Measurements from ENCODE around the gene ZCCHC24. TPM values are rescaled to one million over a fixed set of nuclear protein-coding genes. Genes with fewer than 3 reads are reported as not detected.

ZCCHC24 gene
- total RNA-seq, 3 donors from 2014 or later (not counting 1 experiment from before 2014, with no cell fraction given) = 2.8 to 4.0 (median 3.6) TPM

GRCh38 chr10:79416578-79417255, 28.7 kb downstream of the ZCCHC24 start:
- TF ChIP-seq CTCF (IDR thresholded peaks at IDR 0.05) = no peak
- intact Hi-C loops (cut with micrococcal nuclease) = no loop called here
- ATAC-seq (no peak), DNase-seq (no peak)
- Histone ChIP-seq H3K36me3 (ENCODE audit: control insufficient read depth, insufficient read depth, low read length) (no peaks in the 10 kb centered on the region), H3K4me1 (ENCODE audit: control insufficient read depth, insufficient read depth, low read length) (peaks cover 15% of the 10 kb centered on the region), H3K27ac (ENCODE audit: low read length) (no peak overlapping the region), H3K9me3 (ENCODE audit: control insufficient read depth, insufficient read depth, low read length) (no peaks in the 10 kb centered on the region), H3K4me3 (ENCODE audit: low read length) (no peak overlapping the region), H3K27me3 (ENCODE audit: control insufficient read depth, insufficient read depth, low read length) (no peaks in the 10 kb centered on the region)
- 97% methylated on average over 11 of the region's 12 CpGs for WGBS (ENCODE audit: insufficient coverage)
- no peak overlapping the region for H3K4me3 Mint-ChIP-seq
- no peaks in the 10 kb centered on the region for H3K27me3 Mint-ChIP-seq (ENCODE audit: low read depth in 2 of 2)
- no peaks in the 10 kb centered on the region for H3K36me3 Mint-ChIP-seq
- no peak overlapping the region for H3K27ac Mint-ChIP-seq
- H3K9me3 Mint-ChIP-seq = no peaks in the 10 kb centered on the region
- peaks cover 22 to 39% of the 10 kb centered on the region in 2 donors for H3K4me1 Mint-ChIP-seq

- Histone ChIP-seq H3K36me3 (ENCODE audit: control insufficient read depth, insufficient read depth, low read length) (no peaks in the 10 kb centered on the region), H3K27ac (ENCODE audit: low read length) (no peak overlapping the region), H3K27me3 (ENCODE audit: control insufficient read depth, insufficient read depth, low read length) (no peaks in the 10 kb centered on the region), H3K4me1 (ENCODE audit: control insufficient read depth, insufficient read depth, low read length) (peaks cover 15% of the 10 kb centered on the region), H3K9me3 (ENCODE audit: control insufficient read depth, insufficient read depth, low read length) (no peaks in the 10 kb centered on the region), H3K4me3 (ENCODE audit: low read length) (no peak overlapping the region)
- no peak for DNase-seq
- Mint-ChIP-seq H3K36me3 (no peaks in the 10 kb centered on the region), H3K4me1 (peaks cover 22 to 39% of the 10 kb centered on the region in 2 donors), H3K27ac (no peak overlapping the region), H3K27me3 (ENCODE audit: low read depth in 2 of 2) (no peaks in the 10 kb centered on the region), H3K9me3 (no peaks in the 10 kb centered on the region), H3K4me3 (no peak overlapping the region)
- WGBS (ENCODE audit: insufficient coverage) = 94% methylated on average over 12 of the region's 12 CpGs
- no peak for ATAC-seq
- TF ChIP-seq CTCF (IDR thresholded peaks at IDR 0.05) = no peak
- intact Hi-C loops (cut with micrococcal nuclease) = no loop called here
These were observed 29.5 kb downstream of the ZCCHC24 start for GRCh38 chr10:79415736-79416577.

- Mint-ChIP-seq H3K36me3 (no peaks in the 10 kb centered on the region), H3K4me1 (peaks cover 28 to 45% of the 10 kb centered on the region in 2 donors), H3K4me3 (no peak overlapping the region), H3K9me3 (no peaks in the 10 kb centered on the region), H3K27ac (no peak overlapping the region), H3K27me3 (ENCODE audit: low read depth in 2 of 2) (no peaks in the 10 kb centered on the region)
- no peaks in the 10 kb centered on the region for H3K36me3 ChIP-seq (ENCODE audit: control insufficient read depth, insufficient read depth, low read length)
- peaks cover 15% of the 10 kb centered on the region for H3K4me1 ChIP-seq (ENCODE audit: control insufficient read depth, insufficient read depth, low read length)
- 92% methylated on average over 3 of the region's 3 CpGs for WGBS (ENCODE audit: insufficient coverage)
- ATAC-seq (no peak), DNase-seq (no peak)
- TF ChIP-seq CTCF (IDR thresholded peaks at IDR 0.05) = no peak
- no peaks in the 10 kb centered on the region for H3K9me3 ChIP-seq (ENCODE audit: control insufficient read depth, insufficient read depth, low read length)
- H3K27ac ChIP-seq (ENCODE audit: low read length) = no peak overlapping the region
- H3K27me3 ChIP-seq (ENCODE audit: control insufficient read depth, insufficient read depth, low read length) = no peaks in the 10 kb centered on the region
- no peak overlapping the region for H3K4me3 ChIP-seq (ENCODE audit: low read length)
- intact Hi-C loops (cut with micrococcal nuclease) = no loop called here
These were observed 30.7 kb downstream of the ZCCHC24 start for GRCh38 chr10:79414714-79415113.

Measured in natural killer cell (primary cell).